Stimulated activated CD8-positive, alpha-beta memory T cell treated with anti-CD3 and anti-CD28 coated beads, Interleukin-15, amount 100 ng/mL, for 24 hours (primary cell): ENCODE data around the gene BRPF3.

Source experiments
- DNase-seq: peaks from one replicate; pipeline ENCODE4 v3.0.0-alpha.2; 2020; ENCODE audit warnings: low read depth

BRPF3 gene

DNA sequence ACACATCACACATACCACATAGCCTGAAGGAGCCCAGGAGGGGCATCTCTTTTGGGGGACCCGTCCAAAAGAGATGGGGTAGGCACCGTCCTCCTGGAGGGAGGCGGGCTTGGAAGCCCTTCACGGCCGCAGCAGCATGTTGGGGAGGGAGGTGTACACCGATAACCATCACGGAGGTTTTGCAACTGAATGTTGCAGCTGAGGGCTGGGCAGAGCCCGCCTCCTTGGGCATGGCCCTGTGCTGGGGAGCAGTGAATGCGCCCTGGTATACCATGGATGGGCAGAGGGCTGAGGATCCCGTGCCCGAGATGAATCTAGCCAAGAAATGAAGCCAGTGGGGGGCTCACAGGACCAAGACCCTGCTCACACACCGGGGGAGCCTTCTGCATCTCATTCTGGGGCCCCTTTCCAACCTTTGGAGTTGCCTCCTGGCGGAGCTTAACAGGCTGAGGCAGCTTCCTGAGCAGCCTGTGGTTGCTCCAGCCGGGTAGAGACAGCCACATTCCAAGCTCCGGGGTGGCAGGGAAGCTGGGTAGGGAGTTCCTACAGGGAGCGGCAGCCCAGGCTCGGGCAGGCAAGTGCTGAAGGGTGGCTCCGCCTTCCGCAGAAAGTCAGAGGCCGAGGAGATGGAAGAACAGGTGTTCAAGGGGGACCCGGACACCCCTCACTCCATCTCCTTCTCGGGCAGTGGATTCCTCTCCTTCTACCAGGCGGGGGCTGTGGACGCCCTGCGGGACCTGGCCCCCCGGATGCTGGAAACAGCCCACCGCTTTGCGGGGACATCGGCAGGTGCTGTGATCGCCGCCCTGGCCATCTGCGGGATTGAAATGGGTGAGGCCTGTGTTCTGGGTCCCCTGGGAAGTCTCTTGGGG is 73.5 kb downstream of the BRPF3 start, which contains the start of gene PNPLA1:
Gene PNPLA1 (plus strand): TSS at position 227 of the 872 bp plus-strand sequence. CDS start 400 bp downstream, at position 627.
- no peak for DNase-seq

DNA sequence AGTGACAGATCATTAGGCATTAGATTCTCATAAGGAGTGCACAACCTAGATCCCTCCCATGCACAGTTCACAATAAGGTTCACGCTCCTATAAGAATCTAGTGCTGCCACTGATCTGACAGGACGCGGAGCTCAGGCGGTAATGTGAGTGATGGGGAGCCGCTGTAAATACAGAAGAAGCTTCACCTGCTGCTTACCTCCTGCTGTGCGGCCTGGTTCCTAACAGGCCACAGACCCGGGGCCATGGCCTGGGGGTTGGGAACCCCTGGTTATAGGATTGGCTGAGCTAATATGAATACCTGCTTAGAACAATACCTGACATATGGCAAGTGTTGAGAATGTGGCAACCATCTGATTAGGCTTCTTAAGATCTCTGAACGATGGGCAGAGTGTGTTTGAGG is 75.7 kb downstream of the BRPF3 start:
- DNase-seq: no peak

DNA sequence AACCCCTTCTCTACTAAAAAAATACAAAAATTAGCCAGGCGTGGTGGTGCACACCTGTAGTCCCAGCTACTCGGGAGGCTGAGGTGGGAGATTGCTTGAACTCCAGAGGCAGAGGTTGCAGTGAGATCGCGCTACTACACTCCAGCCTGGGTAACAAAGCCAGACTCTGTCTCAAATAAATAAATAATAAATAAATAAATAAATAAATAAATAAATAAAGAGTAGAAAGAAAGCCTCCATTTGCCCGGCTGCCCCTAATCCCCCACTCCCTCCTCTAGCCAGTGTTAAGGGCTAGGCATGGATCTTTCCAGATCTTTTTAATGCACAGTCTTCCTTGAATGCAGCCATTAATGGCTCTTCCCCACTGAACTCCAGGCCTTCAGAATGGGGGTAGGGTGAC is 76.5 kb downstream of the BRPF3 start:
- DNase-seq: no peak

DNA sequence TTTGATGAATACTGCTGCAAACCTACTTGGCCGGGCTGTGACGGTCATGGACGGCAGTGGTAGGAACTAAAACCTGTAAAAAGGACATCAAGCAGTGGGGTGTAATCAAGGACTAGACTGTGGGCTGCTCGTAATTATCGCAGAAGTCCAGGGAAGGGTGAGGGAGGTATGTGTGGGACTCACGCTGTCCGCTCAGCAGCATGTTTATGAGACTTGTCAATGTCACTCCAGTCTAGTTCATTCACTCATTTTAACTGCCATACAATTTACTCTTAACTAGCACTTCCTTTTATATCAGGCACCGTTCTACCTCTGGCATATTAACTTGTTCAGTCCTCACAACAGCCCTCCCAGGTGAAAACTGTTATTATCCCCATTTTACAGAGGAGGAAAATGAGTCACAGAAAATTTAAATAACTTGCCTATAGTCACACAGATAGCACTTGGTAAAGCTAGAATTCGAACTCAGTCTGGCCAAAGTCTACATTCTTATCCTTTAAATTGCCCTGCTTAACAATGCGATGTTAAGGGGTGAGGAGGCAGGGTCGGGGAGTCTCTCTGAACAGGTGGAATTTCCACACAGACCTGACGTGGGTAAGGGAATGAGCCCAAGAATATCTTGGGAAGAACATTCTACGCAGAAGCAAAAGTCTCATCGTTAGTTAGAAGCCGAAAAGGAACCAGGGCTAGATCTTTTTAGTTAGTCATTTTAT is 77.4 kb downstream of the BRPF3 start:
- DNase-seq: no peak

DNA sequence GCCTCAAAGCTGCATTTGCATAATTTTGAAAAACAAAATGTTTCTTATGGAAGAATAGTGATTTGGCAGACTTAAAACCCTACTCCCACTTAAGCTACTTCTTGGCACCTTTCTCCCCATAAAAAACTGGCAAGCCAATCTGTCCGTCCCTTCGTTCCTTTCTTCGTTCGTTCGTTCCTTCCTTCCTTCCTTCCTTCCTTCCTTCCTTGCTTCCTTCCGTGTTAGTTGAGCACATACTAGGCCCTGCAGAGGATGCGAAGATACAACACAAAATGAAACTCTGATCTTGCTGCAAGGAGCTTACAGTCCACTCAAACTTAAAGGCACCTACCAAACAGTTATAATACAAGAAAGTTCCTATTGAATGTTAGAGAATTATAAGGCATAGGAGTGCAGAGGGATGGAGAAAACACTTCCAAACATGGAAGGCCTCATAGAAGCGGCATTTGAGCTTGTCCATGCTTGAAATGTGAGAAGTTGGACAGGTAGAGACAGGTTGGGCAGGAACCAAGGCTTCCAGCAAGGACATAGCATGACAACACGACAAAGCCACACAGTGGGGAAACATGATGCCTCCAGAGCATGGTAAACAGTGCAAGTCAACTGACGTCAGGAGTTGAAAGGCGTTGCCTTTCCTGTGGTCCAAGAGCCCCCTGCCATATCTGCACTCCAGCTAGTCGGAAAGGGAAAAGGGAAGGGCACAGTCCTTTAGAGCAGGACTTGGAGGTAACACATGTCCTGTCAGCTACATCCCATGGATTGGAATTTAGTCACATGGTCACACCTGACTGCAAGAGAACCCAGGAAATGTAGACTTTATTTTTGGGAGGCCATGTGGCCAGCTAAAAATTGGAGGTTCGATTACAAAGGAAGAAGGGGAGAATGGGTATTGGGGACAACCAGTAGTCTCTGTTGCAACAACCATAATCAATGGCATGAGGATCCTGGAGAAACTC is 80.3 kb downstream of the BRPF3 start:
- DNase-seq: no peak

DNA sequence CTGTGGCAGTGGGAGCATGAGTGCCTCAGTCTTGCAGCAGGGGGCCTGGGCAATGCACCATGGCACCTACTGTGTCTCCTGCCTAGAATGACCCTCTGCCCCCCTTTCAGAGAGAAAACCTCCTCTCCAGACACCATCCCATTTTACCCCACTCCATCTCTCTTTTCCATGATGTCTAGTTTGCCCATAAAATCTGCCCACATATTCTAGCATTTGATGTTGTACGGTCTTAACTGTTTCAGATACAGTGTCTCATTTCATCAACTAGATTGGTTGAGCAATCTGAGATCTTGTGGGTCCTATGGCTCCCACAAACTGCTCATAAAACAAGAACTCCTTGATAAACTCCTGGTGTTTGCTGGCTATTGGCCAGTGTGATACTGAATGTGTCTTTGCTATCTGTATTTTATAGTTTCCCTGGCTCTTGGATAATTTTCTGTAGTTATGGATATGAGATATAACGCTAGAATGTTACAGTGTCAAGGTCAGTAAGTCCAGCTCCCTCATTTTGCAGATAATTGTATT is 81.5 kb downstream of the BRPF3 start:
- no peak for DNase-seq

DNA sequence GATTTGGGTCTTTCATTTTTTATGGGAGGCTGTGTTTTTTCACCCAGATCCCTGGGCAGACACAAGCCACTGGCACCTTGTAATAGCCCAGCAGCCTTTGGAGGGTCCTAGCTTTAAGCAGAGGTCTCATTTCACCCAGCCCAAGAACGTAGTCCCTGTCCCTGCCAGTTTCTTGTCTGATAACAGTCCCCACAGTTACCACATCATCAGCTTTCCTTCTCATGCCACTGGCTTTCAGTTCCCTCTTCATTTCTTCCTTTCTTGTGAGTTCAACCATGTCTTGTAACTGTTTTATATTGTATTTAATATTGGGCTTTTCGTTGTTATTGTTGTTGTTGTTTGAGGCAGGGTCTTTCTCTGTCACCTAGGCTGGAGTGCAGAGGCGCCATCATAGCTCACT is 83.9 kb downstream of the BRPF3 start:
- DNase-seq: no peak

DNA sequence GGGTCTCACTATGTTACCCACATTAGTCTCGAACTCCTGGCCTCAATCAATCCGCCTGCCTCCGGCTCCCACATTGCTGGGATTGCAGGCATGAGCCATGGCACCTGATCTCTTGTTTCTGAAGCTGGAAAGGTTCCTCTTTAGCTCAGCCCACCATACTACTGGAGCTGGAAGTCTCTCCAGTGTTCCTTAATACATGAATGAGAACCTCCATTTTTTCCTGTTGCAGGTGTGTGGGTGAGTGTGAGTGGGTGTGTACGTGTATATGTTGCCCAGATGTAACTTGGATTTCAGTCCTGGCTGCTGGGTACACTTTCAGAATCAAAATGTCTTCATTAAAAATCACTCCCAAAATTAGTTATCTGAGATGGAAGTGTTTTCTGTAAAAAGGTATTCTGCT is 84.4 kb downstream of the BRPF3 start:
- DNase-seq: no peak
